Measurements from ENCODE around the gene SMARCC2.
A peak's percentile ranks its signal among the peaks of the same experiment; 100 is the strongest.

SMARCC2 gene

GRCh38 chr12:56151672-56152131 is 37.6 kb downstream of the SMARCC2 start:
- peak; percentile 64 for DNase-seq (ENCODE audit: low spot score)

DNA sequence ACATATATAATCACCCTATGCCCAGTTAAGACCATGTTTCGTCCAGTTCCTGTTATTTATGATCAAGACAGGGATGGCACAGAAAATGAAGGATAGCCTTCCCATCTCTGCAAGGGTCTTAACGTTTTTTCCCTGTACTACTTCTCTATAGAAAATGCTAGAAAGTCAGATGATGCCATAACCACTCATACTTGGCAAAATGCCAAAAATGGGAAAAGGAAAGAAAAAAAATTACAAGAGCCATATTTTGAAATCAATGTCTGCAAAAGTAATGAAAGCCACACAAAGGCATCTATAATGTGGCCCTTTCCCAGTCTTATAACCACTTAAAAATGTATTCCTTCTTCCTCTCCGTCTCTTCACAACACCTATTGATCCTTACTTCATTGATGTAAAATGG is 38.7 kb downstream of the SMARCC2 start:
- DNase-seq (ENCODE audit: low spot score) = no peak

GRCh38 chr12:56146492-56147460 is 42.5 kb downstream of the SMARCC2 start:
- DNase-seq (ENCODE audit: low spot score) = no peak

GRCh38 chr12:56145217-56145616 is 44.1 kb downstream of the SMARCC2 start:
- DNase-seq (ENCODE audit: low spot score) = no peak

DNA sequence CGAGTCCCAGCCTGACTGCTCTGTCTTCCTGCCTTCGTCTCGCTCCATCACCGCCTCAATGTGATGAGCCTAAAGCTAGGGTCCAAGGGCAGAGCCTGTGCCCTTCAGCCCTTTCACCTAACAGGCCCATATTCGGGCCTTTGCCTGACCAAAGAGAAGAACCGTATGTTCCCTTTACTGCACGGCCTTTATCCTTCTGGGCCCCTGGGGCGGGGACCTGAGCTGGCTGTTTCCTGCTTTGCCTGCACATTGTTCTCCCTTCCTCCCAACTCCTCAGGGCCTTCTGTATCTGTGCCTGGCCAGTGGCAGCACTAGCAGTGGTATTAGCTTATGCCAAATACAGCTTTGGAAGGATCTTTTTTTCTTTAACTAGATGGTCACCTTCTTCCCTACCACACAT is 45.4 kb downstream of the SMARCC2 start:
- DNase-seq (ENCODE audit: low spot score) = no peak

DNA sequence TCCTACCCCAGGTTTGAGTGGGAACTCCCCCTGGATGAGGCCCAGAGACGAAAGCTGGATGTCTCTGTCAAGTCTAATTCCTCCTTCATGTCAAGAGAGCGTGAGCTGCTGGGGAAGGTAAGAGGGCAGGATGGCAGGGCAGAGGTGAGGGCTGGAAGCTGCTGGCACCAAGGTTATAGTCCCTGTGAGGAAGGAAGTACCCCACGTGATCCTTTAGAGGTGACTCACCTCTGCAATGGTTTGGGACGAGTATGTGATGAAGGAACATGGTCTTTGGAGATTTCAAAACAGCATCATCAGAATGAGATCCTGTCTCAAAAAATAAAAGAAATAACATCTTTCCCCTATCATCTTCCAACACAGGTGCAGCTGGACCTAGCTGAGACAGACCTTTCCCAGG is 46.1 kb downstream of the SMARCC2 start:
- no peak for DNase-seq (ENCODE audit: low spot score)

GRCh38 chr12:56141946-56142784 is 47.1 kb downstream of the SMARCC2 start:
- no peak for DNase-seq (ENCODE audit: low spot score)

DNA sequence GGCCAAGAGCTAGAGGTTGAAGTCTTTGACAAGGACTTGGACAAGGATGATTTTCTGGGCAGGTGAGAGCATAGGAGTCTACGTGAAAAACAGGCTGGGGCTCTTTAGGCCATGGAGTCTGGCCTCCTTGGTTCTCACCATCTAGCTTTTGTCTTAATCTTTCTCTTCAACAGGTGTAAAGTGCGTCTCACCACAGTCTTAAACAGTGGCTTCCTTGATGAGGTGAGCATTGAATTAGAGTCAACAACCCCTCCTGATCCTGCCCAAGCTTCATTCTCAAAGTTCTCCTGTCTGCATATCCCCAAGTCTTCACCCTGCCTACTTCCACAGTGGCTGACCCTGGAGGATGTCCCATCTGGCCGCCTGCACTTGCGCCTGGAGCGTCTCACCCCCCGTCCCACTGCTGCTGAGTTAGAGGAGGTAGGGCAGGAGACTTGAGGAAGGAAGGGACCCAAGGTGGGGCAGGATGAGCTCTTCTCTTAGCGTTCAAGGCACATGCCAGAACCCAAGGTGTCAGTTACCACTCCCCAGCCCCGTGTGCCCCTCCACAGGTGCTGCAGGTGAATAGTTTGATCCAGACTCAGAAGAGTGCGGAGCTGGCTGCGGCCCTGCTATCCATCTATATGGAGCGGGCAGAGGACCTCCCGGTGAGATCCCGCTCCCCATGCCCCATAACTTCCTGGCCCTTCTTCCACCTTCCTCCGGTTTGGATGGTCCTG is 51.3 kb downstream of the SMARCC2 start:
- no peak for DNase-seq (ENCODE audit: low spot score)

DNA sequence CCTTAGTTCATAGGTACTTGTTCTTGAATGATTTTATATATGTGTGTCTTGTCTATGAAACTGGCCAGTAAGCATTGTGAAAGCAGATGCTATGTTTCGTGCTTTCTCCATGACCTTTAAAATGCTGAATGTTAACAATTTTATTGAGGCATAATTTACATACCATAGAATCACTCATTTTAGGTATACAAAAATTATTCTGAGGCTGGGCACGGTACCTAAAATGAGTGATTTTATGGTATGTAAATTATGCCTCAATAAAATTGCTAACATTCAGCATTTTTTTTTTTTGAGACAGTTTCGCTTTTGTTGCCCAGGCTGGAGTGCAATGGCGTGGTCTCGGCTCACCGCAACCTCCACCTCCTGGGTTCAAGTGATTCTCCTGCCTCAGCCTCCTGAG is 54.4 kb downstream of the SMARCC2 start:
- no peak for DNase-seq (ENCODE audit: low spot score)

DNA sequence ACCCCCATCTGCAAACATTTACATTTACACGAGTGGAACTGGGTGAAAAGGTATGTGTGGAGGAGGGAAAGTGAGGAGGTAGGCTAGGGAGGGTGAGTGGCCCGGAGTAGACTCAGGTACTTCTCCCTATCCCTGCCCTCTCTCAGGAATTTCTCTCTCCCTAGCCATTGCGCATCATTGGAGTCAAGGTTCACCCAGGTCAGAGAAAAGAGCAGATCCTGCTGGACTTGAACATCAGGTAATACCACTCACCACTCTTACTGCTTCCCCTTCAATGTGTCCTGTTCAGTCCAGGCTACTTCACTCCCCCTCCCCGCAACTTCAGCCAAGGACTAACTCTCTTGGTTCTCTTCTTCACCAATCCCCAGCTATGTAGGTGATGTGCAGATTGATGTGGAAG is 58.4 kb downstream of the SMARCC2 start:
- DNase-seq (ENCODE audit: low spot score) = no peak

DNA sequence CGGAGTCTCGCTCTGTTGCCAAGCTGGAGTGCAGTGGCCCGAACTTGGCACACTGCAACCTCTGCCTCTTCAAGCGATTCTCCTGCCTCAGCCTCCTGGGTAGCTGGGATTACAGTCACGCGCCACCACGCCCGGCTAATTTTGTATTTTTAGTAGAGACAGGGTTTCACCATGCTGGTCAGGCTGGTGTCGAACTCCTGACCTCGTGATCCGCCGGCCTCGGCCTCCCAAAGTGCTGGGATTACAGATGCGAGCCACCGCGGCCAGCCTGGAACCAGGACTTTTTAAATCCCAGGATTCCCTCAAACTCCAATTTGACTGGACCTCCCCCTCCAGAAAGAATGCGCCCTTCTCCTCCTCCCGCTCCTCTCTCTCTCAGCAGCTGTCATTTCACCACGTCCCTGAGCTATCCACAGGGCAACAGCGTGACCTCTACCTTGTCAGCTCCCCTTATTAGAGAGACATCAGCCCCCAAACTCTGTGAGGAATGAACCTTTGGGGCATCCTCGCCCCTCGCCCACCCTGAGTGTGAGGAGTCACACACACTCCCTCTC is 59.3 kb downstream of the SMARCC2 start:
- DNase-seq (ENCODE audit: low spot score) = no peak

GRCh38 chr12:56129206-56129941 is 59.9 kb downstream of the SMARCC2 start:
- DNase-seq (ENCODE audit: low spot score) = peak; percentile 26

GRCh38 chr12:56128670-56129205 is 60.5 kb downstream of the SMARCC2 start:
- DNase-seq (ENCODE audit: low spot score) = peak; percentile 26

- DNase-seq (ENCODE audit: low spot score) = peak; percentile 100
Measured at GRCh38 chr12:56127888-56128669, 61.2 kb downstream of the SMARCC2 start, which contains the start of gene ESYT1. ESYT1 (plus strand) TSS chr12:56128267; CDS start chr12:56128320, 53 bp downstream.

- DNase-seq (ENCODE audit: low spot score) = no peak
Measured at GRCh38 chr12:56127485-56127887, 61.8 kb downstream of the SMARCC2 start.

- peak; percentile 13 for DNase-seq (ENCODE audit: low spot score)
Measured at GRCh38 chr12:56126732-56127239, 62.5 kb downstream of the SMARCC2 start.

DNA sequence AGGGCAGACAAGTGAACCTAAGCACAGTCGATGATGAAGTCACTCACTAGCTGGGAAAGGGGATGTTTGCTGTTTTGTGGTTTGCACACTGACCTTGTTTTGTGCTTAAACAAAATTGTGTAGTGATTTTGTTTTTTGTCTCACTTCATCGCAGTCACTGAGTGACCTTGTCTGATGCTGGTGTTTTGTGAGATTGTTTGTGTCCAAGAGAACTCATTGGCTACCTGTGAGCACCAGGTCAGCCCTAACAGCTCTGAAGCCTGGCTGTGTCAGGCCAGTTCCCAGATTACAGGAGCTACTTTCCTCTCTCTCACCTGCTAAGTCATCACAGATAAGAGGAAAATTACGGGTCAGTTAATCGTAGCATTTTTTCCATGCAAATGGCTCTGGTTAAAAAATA is 65.2 kb downstream of the SMARCC2 start:
- DNase-seq (ENCODE audit: low spot score) = no peak

DNA sequence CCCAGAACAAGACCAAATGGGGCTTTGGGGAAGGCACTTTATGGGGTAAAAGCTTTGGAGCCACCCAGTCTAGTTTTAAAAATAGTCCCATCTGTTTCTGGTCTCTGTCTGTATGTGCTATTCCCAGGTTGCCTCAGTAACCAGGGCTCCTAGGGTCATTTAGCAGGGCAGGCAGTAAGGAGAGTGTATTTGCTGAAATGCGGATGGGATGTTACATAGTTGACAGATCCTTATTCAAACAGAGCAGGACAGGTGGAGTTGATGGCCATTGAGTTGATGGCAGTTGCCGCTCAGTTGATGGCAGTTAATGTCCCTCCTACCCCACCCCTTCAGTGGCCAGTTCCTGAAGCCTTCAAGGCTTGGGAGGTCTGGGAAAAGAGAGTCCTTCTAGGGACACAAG is 66.6 kb downstream of the SMARCC2 start:
- no peak for DNase-seq (ENCODE audit: low spot score)

- no peak for DNase-seq (ENCODE audit: low spot score)
Measured at GRCh38 chr12:56121204-56121870, 67.9 kb downstream of the SMARCC2 start.
